ENCODE results near the gene NRROS. TPM values are rescaled to one million over a fixed set of nuclear protein-coding genes. Genes with fewer than 3 reads are reported as not detected.

NRROS gene
- total and polyA plus RNA-seq, 7 donors: 0.83 to 3.0 (median 1.9) TPM

DNA sequence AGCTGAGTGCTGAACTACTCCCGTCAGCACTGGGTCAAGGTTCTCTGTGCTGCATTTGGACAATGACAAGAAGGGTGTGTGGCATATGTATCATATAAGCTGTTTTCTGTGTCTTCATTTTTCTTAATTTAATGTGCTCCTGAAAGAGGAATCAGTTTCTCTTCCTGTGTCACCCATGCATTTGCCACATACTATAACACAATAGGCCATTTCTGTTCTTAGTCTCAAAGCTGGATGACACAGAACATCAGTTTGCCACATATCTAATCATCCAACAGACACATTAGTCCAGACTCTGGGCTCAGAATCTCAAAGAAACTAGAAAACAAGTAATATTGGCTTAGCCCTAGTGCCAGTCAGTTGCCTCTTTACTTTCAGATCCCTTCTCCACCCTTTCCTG is 38.4 kb downstream of the NRROS start:
- no peak overlapping the region for H3K4me3 ChIP-seq
- no peak for DNase-seq
- H3K9me3 ChIP-seq: no peaks in the 10 kb centered on the region
- no peaks in the 10 kb centered on the region for H3K36me3 ChIP-seq (ENCODE audit: insufficient read depth in 1 of 2, low read depth in 1 of 2)
- intact Hi-C loops (cut with DNase I): no loop called here
- H3K27ac ChIP-seq: no peak overlapping the region
- WGBS, 3 donors: 68 to 71% (median 70%) methylated on average over 1 of the region's 1 CpG
- no peak for ATAC-seq
- TF ChIP-seq, protein P1, sequence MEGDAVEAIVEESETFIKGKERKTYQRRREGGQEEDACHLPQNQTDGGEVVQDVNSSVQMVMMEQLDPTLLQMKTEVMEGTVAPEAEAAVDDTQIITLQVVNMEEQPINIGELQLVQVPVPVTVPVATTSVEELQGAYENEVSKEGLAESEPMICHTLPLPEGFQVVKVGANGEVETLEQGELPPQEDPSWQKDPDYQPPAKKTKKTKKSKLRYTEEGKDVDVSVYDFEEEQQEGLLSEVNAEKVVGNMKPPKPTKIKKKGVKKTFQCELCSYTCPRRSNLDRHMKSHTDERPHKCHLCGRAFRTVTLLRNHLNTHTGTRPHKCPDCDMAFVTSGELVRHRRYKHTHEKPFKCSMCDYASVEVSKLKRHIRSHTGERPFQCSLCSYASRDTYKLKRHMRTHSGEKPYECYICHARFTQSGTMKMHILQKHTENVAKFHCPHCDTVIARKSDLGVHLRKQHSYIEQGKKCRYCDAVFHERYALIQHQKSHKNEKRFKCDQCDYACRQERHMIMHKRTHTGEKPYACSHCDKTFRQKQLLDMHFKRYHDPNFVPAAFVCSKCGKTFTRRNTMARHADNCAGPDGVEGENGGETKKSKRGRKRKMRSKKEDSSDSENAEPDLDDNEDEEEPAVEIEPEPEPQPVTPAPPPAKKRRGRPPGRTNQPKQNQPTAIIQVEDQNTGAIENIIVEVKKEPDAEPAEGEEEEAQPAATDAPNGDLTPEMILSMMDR (IDR thresholded peaks at IDR 0.05): no peak
- H3K27me3 ChIP-seq (ENCODE audit: insufficient read depth in 3 of 3, low read length in 2 of 3): peaks cover 2 to 13% (median 4%) of the 10 kb centered on the region in 3 donors
- no peaks in the 10 kb centered on the region for H3K4me1 ChIP-seq

DNA sequence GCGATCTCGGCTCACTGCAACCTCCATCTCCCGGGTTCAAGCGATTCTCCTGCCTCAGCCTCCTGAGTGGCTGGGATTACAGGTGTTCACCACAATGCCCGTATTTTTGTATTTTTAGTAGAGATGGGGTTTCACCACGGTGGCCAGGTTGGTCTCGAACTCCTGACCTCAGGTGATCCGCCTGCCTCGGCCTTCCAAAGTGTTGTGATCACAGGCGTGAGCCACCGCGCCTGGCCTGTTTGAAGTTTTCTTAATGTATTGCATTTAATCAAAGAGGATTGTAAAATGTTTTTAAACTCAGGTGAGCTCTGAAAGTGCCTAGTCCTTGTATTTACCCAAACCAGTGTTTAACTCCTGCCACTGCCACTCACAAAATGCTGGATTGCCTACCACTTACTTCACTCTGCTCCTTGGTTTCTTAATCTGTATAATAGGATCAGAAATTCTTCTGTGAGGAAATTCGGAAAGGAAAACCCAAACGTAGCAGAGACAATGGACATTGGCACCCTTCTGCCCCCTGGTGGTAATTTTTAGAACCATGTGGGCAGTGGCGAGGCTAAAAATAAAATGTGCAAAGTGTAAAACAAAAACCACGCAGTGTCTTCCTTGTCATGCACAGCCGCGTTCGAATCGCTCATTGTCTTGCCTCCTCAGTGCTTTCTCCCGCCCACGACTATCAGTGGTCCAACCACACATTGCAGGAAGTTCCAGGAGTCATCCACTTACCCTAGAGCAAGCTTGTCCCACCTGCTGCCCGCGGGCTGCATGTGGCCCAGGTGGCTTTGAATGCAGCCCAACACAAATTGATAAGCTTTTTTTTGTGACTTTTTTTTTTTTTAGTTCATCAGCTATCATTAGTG is 45.3 kb downstream of the NRROS start:
- peak in 1 of 2 donors; percentile 46 for DNase-seq
- H3K36me3 ChIP-seq (ENCODE audit: insufficient read depth in 1 of 2, low read depth in 1 of 2): no peaks in the 10 kb centered on the region

DNA sequence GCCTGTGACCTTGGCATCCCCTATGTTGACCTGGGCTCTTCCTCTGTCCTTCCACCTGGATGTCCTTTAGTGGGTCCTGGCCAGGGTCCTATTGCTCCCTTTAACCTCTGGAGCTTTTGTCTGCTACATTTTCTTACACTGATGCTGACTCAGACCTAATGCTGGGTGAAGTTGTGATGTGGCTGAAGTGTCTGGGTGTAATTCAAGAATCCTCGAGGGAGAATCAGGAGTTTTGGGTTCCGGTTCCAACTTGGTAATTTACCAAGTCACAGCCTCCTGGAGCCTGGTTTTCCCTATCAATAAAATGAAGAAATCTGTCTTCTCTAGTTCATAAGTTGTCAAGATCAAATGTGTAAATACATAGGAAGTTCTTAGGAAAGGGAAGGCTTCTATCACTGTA is 46.9 kb downstream of the NRROS start:
- TF ChIP-seq, protein P1 (IDR thresholded peaks at IDR 0.05): no peak
- no peak overlapping the region for H3K27ac ChIP-seq
- 23 to 60% (median 26%) methylated on average over 2 of the region's 2 CpGs for WGBS, 3 donors
- H3K4me1 ChIP-seq: peaks cover 6% of the 10 kb centered on the region
- ATAC-seq (no peak), DNase-seq (no peak)
- no peaks in the 10 kb centered on the region for H3K36me3 ChIP-seq (ENCODE audit: insufficient read depth in 1 of 2, low read depth in 1 of 2)
- H3K9me3 ChIP-seq: no peaks in the 10 kb centered on the region
- no peak overlapping the region for H3K4me3 ChIP-seq
- intact Hi-C loops (cut with DNase I): loop anchor here in 1 of 2 donors (5.0 kb wide), 1 partner anchor 79 kb away; no protein-coding TSS in a partner anchor
- H3K27me3 ChIP-seq (ENCODE audit: insufficient read depth in 3 of 3, low read length in 2 of 3): no peaks in the 10 kb centered on the region

More for the DNA sequence above, 45.3 kb downstream of the NRROS start:
- WGBS, 3 donors: 39 to 41% (median 41%) methylated on average over 24 of the region's 24 CpGs
- H3K27ac ChIP-seq: no peak overlapping the region
- ATAC-seq: peak; percentile 61 to 86 (median 82)
- no peaks in the 10 kb centered on the region for H3K9me3 ChIP-seq
- H3K27me3 ChIP-seq (ENCODE audit: insufficient read depth in 3 of 3, low read length in 2 of 3): no peaks in the 10 kb centered on the region
- H3K4me3 ChIP-seq: peak overlapping the region; percentile 19
- peaks cover 6% of the 10 kb centered on the region for H3K4me1 ChIP-seq
- intact Hi-C loops (cut with DNase I): loop anchor here (1.0 to 5.0 kb wide), 4 partner anchors 75 to 156 kb away; no protein-coding TSS in a partner anchor
- TF ChIP-seq, protein P1 (IDR thresholded peaks at IDR 0.05): peak; percentile 87

DNA sequence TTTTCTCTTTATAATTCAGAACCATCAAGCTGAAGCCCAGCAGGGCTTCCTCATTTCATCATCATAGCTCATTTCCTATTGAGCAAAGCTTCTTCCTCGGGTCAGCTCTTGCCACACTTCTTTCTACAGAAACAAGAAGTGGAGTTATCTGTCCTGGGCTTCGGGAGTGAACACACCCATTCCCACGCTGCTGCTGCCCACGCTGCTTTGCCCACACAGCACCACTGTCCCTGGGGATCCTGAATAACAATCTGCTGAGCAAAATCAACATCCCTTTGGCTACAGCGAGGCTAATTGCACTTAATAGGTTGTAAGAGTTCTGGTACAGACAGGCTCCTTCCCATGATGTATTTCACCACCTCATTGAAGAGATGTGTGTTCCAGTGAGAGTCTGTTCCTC is 48.9 kb downstream of the NRROS start:
- Histone ChIP-seq H3K4me1 (peaks cover 6% of the 10 kb centered on the region), H3K9me3 (no peaks in the 10 kb centered on the region), H3K27me3 (ENCODE audit: insufficient read depth in 3 of 3, low read length in 2 of 3) (no peaks in the 10 kb centered on the region), H3K36me3 (ENCODE audit: insufficient read depth in 1 of 2, low read depth in 1 of 2) (no peaks in the 10 kb centered on the region), H3K4me3 (no peak overlapping the region), H3K27ac (no peak overlapping the region)
- ATAC-seq (peak in 2 of 4 donors; percentile 42 to 49), DNase-seq (peak in 1 of 2 donors; percentile 23)
- WGBS, 3 donors: 32 to 41% (median 38%) methylated on average over 5 of the region's 5 CpGs
- intact Hi-C loops (cut with DNase I): loop anchor here in 1 of 2 donors (5.0 kb wide), 1 partner anchor 81 kb away; no protein-coding TSS in a partner anchor
- TF ChIP-seq, protein P1 (IDR thresholded peaks at IDR 0.05): no peak
